MCF 10A (cell line): ENCODE results near the gene MMP28. TPM values are rescaled to one million over a fixed set of nuclear protein-coding genes. Genes with fewer than 3 reads are reported as not detected.

Experiments
- BruUV-seq: library from RNA; stranded (reverse); fragments of 400-500 nt; replicated peaks from 2 replicates; lab custom pipeline; 2021; lab: Mats Ljungman, UMichigan
- CTCF ChIA-PET: fragments of 300-600 bp; sonication (Branson Sonifier 250); formaldehyde crosslinking; extraction: SDS; loops from one replicate; lab custom pipeline; 2021; ENCODE audit warnings: antibody characterized with exemption, inconsistent platforms; lab: Yijun Ruan, JAX
- POLR2A ChIA-PET: fragments of 300-600, 350-650 bp; sonication (Branson Sonifier 250); formaldehyde crosslinking; extraction: SDS; loops from one replicate; lab custom pipeline; 2020; ENCODE audit warnings: antibody characterized with exemption, inconsistent platforms; lab: Yijun Ruan, JAX
- DNase-seq: peaks from one replicate; pipeline ENCODE4 v3.0.0-alpha.2; 2018; ENCODE audit not compliant: unreplicated experiment
- H3K27ac Mint-ChIP-seq: one replicate; pipeline ENCODE4 v1.8.0; 2022; ENCODE audit warnings: mild to moderate bottlenecking, low read depth, mixed read lengths; ENCODE audit not compliant: unreplicated experiment
- H3K27me3 Mint-ChIP-seq: one replicate; pipeline ENCODE4 v1.8.0; 2022; ENCODE audit warnings: mixed read lengths; ENCODE audit not compliant: insufficient read depth, unreplicated experiment
- H3K36me3 Mint-ChIP-seq: one replicate; pipeline ENCODE4 v1.8.0; 2022; ENCODE audit warnings: mild to moderate bottlenecking, moderate library complexity, mixed read lengths; ENCODE audit not compliant: insufficient read depth, unreplicated experiment
- H3K4me1 Mint-ChIP-seq: one replicate; pipeline ENCODE4 v1.8.0; 2022; ENCODE audit warnings: mixed read lengths; ENCODE audit not compliant: insufficient read depth, unreplicated experiment
- H3K4me3 Mint-ChIP-seq: one replicate; pipeline ENCODE4 v1.8.0; 2022; ENCODE audit warnings: mild to moderate bottlenecking, moderate library complexity, mixed read lengths; ENCODE audit not compliant: unreplicated experiment
- H3K9me3 Mint-ChIP-seq: one replicate; pipeline ENCODE4 v1.8.0; 2022; ENCODE audit warnings: mixed read lengths; ENCODE audit not compliant: unreplicated experiment
- CTCF ChIP-seq: fragments of 200-600 bp; IDR thresholded peaks from one replicate; pipeline ENCODE4 v1.8.0; 2022; ENCODE audit warnings: antibody characterized with exemption, mild to moderate bottlenecking; ENCODE audit not compliant: unreplicated experiment
- intact Hi-C: fragments of 100-400 bp; cut with micrococcal nuclease; formaldehyde crosslinking; loops from 2 replicates; pipeline ENCODE4 v1.14.1; 2022
- total RNA-seq: library from RNA; stranded (reverse); gene quantifications from 2 replicates; pipeline ENCODE4 v1.2.3, GENCODE V29; 2022

The MMP28 gene
- total RNA-seq, 1 experiment from 2014 or later: 27.4 TPM

GRCh38 chr17:35773129-35773528, 22.3 kb downstream of the MMP28 start:
- TF ChIP-seq CTCF: no peak
- Mint-ChIP-seq H3K27ac (no peak overlapping the region), H3K36me3 (peaks cover 28% of the 10 kb centered on the region), H3K4me3 (no peak overlapping the region), H3K4me1 (peaks cover 30% of the 10 kb centered on the region), H3K27me3 (no peaks in the 10 kb centered on the region), H3K9me3 (no peaks in the 10 kb centered on the region)
- no peak for DNase-seq
- ChIA-PET CTCF (interaction anchor here (2.0 to 30.0 kb wide), 2 partner anchors 10 to 36 kb away, joined by 9 to 684 read pairs; partner anchors contain the start of gene TAF15), POLR2A (interaction anchor here (26.1 to 27.6 kb wide), 2 partner anchors 17 to 36 kb away, joined by 489 to 736 read pairs; partner anchors contain the start of genes MMP28 and TAF15)
- BruUV-seq: no TSS peak
- intact Hi-C loops: no loop called here

- no peaks in the 10 kb centered on the region for H3K27me3 Mint-ChIP-seq
These were observed 25.4 kb downstream of the MMP28 start for GRCh38 chr17:35769895-35770486.

GRCh38 chr17:35768797-35769196, 26.6 kb downstream of the MMP28 start:
- ChIA-PET CTCF (interaction anchor here (1.0 to 30.0 kb wide), 4 partner anchors 17 to 70 kb away, joined by 3 to 684 read pairs (median 78); partner anchors contain the start of genes MMP28 and TAF15), POLR2A (interaction anchor here (26.1 to 27.6 kb wide), 2 partner anchors 21 to 40 kb away, joined by 489 to 736 read pairs; partner anchors contain the start of genes MMP28 and TAF15)
- no peak overlapping the region for H3K27ac Mint-ChIP-seq
- no TSS peak for BruUV-seq
- no peaks in the 10 kb centered on the region for H3K9me3 Mint-ChIP-seq
- no peak overlapping the region for H3K4me3 Mint-ChIP-seq
- no peaks in the 10 kb centered on the region for H3K27me3 Mint-ChIP-seq
- TF ChIP-seq CTCF: no peak
- H3K36me3 Mint-ChIP-seq: peaks cover 20% of the 10 kb centered on the region
- DNase-seq: no peak
- H3K4me1 Mint-ChIP-seq: peaks cover 13% of the 10 kb centered on the region
- intact Hi-C loops: no loop called here

More at GRCh38 chr17:35769895-35770486, 25.4 kb downstream of the MMP28 start:
- CTCF ChIA-PET: interaction anchor here (0.6 to 30.0 kb wide), 9 partner anchors 10 to 508 kb away, joined by 3 to 684 read pairs (median 4); partner anchors contain the start of genes MMP28 and TAF15
- Mint-ChIP-seq H3K4me1 (peaks cover 16% of the 10 kb centered on the region), H3K27ac (no peak overlapping the region), H3K9me3 (no peaks in the 10 kb centered on the region), H3K36me3 (peaks cover 20% of the 10 kb centered on the region), H3K4me3 (no peak overlapping the region)
- intact Hi-C loops: no loop called here
- DNase-seq: no peak
- BruUV-seq: no TSS peak
- POLR2A ChIA-PET: interaction anchor here (0.5 to 27.6 kb wide), 3 partner anchors 20 to 705 kb away, joined by 3 to 736 read pairs (median 489); partner anchors contain the start of genes MMP28 and TAF15
- peak; percentile 50 for TF ChIP-seq CTCF

- TF ChIP-seq CTCF: peak; percentile 59
- intact Hi-C loops: loop anchor here (1.0 kb wide), 1 partner anchor 37 kb away; no protein-coding TSS in a partner anchor
- Mint-ChIP-seq H3K27ac (no peak overlapping the region), H3K36me3 (peaks cover 12% of the 10 kb centered on the region), H3K4me1 (peaks cover 13% of the 10 kb centered on the region), H3K9me3 (no peaks in the 10 kb centered on the region), H3K4me3 (no peak overlapping the region), H3K27me3 (no peaks in the 10 kb centered on the region)
- DNase-seq: peak; percentile 69
- ChIA-PET POLR2A (interaction anchor here (0.8 to 27.6 kb wide), 4 partner anchors 8 to 42 kb away, joined by 3 to 736 read pairs (median 247); partner anchors contain the start of genes MMP28 and TAF15), CTCF (interaction anchor here (0.7 to 30.0 kb wide), 13 partner anchors 9 to 155 kb away, joined by 3 to 684 read pairs (median 6); partner anchors contain the start of genes GAS2L2, MMP28 and TAF15)
- no TSS peak for BruUV-seq
These were observed 28.4 kb downstream of the MMP28 start for GRCh38 chr17:35766903-35767510.
